Measurements from ENCODE around the gene GRHPR.

DNA sequence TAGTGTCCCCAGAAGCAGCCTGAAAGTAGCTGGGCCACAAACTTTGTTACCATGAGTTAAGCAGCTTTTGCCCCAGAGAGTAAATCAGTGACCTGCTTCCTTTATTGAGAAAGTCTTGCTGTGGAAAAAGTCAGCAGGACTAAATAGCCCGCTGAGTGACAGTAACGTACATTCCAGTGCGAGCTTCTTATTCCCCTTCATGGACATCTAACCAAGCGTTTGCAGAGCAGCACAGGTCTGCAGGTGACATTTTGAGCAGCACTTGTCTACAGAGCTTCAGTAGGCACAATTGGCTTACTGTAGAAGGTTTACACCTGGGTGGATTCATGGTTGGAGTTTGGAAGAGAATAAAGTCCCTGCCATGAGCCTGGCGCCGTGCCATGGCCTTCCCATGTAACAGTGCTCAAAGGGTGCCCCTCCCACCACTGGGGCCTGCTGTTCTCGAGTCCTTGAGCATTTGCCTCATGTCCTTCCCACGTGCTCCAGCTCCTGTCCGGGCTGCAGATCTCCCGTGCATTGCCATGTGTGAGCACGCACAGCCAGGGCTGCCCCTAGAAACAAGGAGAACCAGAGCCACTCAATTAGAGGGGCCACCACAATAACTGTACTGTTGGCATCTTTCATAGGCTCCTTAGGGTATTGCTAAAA is 41.3 kb upstream of the GRHPR start:
- TF ChIP-seq CTCF (IDR thresholded peaks at IDR 0.05), result no peak
- TF ChIP-seq POLR2A (IDR thresholded peaks at IDR 0.05), result no peak

Measured in right lobe of liver (tissue), 4 donors.